Measurements from ENCODE around the gene KRTAP10-2.

KRTAP10-2 gene

GRCh38 chr21:44524414-44525371 lies 26.6 kb downstream of the KRTAP10-2 start:
- DNase-seq, result no peak

GRCh38 chr21:44523567-44524413 lies 27.5 kb downstream of the KRTAP10-2 start:
- DNase-seq, result no peak

- DNase-seq, result no peak
Measured at GRCh38 chr21:44522753-44523204, 28.5 kb downstream of the KRTAP10-2 start.

GRCh38 chr21:44521928-44522752 lies 29.2 kb downstream of the KRTAP10-2 start:
- DNase-seq, result no peak

- DNase-seq, result no peak
Measured at GRCh38 chr21:44521301-44521927, 29.9 kb downstream of the KRTAP10-2 start.

- no peak for DNase-seq
Measured at GRCh38 chr21:44520326-44521300, 30.7 kb downstream of the KRTAP10-2 start.

- DNase-seq, result no peak
Measured at GRCh38 chr21:44519346-44520325, 31.7 kb downstream of the KRTAP10-2 start.

- DNase-seq, result no peak
Measured at GRCh38 chr21:44518686-44519085, 32.6 kb downstream of the KRTAP10-2 start.

- DNase-seq, result no peak
Measured at GRCh38 chr21:44517175-44517899, 34.0 kb downstream of the KRTAP10-2 start.

- no peak for DNase-seq
Measured at GRCh38 chr21:44516828-44517174, 34.5 kb downstream of the KRTAP10-2 start.

GRCh38 chr21:44516342-44516741 lies 35.0 kb downstream of the KRTAP10-2 start:
- no peak for DNase-seq

- DNase-seq, result no peak
Measured at GRCh38 chr21:44515359-44516165, 35.7 kb downstream of the KRTAP10-2 start.

GRCh38 chr21:44514746-44515358 lies 36.5 kb downstream of the KRTAP10-2 start:
- no peak for DNase-seq

GRCh38 chr21:44514218-44514520 lies 37.1 kb downstream of the KRTAP10-2 start:
- no peak for DNase-seq

- DNase-seq, result peak; percentile 65
Measured at GRCh38 chr21:44513389-44514217, 37.7 kb downstream of the KRTAP10-2 start.

GRCh38 chr21:44512496-44513388 lies 38.6 kb downstream of the KRTAP10-2 start:
- no peak for DNase-seq
